AG20443 (cell line): ENCODE measurements around the gene MUC6.
"Not testable (repeated sequence)": the region's sequence is repeated elsewhere in the genome, so short reads cannot be mapped to it uniquely, and the experiment has no call there.

ENCODE experiments used
- DNase-seq: peaks from one replicate; pipeline ENCODE4 v3.0.0; 2012; ENCODE audit warnings: low spot score, mixed read lengths

MUC6 gene

DNA sequence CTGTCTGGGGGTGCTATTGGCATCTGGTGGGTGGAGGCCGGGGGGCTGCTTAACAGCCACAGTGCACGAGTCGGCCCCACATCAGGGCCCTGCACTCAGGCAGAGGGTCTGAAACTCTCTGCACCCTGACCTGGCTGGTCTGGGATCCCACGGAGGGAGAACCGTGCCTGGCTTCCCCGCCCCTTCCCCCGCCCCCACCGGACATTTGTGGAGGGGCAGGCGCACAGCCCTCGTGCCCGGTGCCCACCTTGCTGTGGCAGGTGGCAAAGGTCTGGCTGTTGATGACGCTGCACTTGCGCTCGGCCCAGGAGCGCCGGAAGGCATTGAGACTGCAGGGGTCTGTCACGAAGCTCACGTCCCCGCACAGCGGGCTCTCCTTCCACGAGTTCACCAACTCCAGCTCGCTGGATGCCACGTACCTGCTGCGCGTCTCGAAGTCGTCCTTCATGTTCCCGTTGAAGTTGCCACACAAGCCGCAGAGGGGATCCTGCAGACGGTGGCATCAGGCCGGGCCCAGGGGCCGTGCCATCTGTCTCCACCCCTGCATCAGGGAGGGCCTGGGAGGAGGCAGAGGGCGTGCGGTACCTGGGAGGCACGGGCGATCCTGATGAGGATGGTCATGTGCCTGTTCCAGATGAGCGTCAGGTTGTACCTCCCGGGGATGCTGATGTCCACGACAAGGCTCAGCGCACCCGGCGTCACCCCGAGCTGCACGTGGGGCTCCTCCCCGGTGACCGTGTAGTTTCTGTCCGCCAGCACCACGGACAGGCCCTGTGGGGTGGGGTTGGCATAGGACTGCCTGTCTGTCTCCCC is 11.7 kb downstream of the MUC6 start:
- DNase-seq: no peak

DNA sequence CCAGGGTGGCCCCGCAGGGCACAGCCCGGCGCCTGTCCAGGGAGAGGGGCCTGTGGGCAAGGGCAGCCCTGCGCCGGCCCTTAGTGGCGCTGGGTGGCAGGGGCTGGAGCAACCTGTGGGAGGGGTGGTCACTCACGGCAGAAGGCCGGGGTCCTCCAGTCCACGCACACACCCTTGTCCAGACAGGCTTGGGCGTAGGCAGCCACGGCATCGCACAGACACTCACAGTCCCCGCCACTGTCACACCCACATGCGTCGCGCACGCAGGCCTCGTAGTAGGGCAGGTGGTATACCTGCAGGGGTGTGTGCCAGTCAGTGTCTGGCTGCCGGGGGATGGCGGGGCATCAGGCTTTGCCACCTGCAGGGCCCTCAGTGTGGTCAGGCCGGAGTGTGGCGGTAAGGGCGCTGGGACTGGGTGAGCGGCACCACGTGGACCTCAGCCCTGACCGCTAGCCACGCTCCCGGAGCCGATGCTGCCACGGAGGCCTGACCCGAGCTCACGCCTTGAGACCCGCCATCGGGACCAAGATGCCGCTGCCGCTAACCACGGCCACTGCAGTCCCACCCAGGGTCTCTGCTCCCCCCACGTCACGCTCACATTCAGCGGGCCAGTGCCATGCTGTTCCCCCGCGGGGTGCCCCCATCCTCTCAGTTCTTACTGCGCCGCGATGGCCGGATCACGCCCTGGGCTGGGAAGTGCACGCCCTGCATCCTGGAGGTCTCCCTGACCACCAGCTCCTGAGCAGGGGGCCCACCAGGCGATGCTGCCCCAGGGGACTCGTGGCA is 12.5 kb downstream of the MUC6 start:
- no peak for DNase-seq

DNA sequence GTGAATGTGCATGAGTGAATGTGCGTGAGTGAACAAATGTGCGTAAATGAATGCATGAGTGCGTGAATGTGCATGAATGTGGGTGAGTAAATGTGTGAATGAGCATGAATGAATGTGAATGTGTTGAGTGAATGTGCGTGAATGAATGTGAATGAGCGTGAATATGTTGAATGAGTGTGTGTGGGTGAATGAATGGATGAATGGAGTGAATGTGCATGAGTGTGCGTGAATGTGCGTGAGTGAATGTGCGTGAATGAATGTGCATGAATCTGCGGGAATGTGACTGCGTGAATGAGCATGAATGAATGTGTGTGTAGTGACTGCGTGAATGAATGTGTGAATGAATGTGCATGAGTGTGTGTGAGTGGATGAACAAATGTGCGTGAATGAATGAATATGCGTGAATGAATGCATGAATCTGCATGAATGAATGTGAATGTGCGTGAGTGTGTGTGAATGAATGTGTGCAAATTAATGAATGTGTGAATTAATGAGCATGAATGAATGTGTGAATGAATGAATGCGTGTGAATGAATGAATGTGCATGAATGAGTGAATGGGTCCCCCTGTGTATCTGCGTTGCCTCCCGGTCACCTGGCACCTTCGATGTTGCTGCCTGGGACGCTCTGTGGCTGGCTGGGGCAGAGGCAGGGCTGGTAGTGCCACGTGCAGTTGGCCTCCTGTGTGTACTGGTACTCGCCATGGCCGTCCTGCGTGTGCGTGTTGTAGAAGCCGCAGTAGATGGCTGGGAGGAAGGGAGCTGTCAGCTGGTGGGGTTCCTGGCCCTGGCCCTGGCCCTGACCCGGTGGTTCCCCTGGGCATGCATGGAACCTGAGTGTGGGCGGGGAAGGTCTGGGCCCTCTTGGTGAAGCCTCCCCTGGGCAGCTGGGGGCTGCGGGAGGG is 13.4 kb downstream of the MUC6 start:
- DNase-seq: no peak

DNA sequence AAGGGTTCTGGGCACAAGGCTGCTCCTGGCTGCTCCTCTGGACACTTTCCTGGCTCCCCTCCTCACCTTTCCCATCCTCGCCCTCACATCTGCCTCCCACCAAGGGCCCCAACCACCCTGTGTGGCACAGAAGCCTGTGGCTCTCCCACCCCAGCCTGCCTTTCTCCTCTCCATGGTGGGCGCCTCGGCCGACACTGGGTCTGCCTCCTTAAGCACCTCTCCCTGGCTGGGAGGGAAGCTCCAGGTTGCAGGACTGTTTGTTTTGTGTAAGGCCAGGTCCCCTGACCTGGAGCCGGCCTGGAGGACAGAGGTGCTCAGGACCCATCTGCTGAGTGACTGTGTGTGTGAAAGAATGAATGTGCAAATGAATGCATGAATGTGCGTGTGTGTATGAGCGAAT is 14.1 kb downstream of the MUC6 start:
- DNase-seq: no peak

DNA sequence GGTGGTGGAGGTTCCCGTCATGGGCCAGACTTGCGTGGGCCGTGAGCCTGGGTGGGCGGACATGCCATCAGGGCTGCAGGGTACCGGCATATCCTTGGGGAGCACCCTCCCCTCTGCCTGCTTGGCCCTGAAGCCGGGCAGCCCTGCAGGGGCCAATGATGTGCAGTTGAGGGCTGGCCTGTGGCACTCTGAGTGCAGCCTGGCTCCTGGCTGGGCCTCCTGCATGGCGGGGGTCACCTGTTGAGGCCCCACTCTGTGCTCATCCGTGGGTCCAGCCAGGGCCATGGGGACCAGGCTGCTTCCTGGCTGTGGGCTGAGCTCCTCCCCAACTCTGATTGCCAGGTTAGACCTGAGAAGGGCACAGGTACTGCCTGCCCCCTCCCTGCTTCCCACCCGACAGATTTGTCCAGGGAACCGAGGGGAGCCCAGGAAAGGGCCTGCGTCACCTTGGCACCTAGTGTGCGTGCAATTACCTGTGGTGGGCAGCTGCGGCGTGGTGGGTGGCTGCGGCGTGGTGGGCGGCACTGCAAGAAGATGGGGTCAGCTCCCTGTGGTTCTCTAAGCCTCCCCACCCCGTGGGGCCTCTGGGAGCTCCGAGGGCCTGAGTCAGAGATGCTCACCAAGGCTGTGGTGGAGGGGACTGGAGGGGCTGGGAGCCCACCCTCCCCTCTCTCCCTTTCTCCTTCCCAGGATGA is 16.2 kb downstream of the MUC6 start:
- no peak for DNase-seq

DNA sequence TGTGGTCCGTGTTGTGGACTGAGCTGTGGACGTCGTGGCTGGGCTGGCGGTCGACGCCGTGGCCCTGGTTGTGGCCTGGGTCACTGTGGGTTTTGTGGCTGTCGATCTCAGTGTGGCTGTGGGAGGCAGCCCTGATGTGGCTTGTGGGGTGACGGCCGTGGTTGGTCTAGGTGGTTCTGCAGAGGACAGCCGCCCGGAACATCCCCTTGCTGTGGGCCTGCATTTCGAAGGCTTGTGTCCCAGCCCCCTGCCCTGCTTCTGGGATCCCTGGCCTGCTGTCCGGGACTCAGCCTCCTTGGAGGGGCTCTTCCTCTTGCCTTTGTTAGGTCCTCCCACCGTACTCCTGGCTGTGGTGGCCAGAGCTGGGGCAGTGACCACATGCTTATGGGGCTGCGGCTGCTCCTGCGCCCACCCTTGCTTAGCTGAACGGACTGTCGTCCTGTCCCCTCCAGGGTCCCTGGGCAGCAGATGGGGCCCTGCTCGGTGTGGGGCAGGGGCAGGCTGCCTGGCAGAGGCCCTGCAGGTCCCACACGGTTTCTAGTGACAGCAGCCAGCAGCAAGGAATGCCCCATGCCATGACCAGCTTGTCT is 17.1 kb downstream of the MUC6 start:
- DNase-seq: no peak

DNA sequence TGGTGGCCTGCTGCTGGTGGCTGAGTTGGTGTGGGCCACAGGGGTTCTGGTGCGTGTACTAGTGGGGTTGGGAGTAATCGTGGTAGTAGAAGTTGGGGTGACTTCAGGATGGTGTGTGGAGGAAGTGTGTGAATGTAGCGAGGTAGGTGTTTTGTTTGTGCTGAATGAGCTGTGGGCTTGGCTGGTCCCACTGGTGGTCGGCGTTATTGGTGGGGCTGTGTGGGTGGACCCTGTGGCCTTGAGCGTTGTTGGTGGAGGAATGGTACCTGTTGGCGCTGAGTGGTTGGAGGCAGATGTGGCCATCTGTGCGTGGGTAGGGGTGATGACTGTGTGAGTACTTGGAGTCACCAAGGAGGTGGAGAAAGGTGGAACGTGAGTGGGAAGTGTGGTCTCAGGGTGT is 18.4 kb downstream of the MUC6 start:
- DNase-seq: no peak

DNA sequence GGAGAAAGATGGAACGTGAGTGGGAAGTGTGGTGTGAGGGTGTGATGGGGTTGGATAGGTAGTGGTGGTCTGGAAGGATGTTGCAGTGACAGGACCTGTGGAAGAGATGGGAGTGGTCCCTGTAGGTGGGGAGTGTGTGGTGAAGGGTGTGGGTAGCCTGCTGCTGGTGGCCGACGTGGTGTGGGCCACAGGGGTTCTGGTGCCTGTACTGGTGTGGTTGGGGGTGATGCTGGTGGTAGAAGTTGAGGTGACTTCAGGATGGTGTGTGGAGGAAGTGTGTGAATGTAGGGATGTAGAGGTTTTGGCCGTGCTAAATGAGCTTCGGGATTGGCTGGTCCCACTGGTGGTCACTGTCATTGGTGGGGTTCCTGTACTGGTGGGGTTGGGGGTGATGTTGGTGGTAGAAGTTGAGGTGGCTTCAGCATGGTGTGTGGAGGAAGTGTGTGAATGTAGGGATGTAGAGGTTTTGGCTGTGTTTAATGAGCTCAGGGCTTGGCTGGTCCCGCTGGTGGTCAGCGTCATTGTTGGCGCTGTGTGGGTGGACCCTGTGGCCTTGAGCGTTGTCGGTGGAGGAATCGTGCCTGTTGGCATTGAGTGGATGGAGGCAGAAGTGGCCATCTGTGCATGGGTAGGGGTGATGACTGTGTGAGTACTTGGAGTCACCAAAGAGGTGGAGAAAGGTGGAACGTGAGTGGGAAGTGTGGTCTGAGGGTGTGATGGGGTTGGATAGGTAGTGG is 19.1 kb downstream of the MUC6 start:
- no peak for DNase-seq

DNA sequence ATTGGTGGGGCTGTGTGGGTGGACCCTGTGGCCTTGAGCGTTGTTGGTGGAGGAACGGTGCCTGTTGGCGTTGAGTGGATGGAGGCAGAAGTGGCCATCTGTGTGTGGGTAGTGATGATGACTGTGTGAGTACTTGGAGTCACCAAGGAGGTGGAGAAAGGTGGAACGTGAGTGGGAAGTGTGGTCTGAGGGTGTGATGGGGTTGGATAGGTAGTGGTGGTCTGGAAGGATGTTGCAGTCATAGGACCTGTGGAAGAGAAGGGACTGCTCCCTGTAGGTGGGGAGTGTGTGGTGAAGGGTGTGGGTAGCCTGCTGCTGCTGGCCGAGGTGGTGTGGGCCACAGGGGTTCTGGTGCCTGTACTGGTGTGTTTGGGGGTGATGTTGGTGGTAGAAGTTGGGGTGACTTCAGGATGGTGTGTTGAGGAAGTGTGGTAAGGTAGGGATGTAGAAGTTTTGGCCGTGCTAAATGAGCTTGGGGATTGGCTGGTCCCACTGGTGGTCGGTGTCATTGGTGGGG is 19.9 kb downstream of the MUC6 start:
- DNase-seq: not testable (repeated sequence)

DNA sequence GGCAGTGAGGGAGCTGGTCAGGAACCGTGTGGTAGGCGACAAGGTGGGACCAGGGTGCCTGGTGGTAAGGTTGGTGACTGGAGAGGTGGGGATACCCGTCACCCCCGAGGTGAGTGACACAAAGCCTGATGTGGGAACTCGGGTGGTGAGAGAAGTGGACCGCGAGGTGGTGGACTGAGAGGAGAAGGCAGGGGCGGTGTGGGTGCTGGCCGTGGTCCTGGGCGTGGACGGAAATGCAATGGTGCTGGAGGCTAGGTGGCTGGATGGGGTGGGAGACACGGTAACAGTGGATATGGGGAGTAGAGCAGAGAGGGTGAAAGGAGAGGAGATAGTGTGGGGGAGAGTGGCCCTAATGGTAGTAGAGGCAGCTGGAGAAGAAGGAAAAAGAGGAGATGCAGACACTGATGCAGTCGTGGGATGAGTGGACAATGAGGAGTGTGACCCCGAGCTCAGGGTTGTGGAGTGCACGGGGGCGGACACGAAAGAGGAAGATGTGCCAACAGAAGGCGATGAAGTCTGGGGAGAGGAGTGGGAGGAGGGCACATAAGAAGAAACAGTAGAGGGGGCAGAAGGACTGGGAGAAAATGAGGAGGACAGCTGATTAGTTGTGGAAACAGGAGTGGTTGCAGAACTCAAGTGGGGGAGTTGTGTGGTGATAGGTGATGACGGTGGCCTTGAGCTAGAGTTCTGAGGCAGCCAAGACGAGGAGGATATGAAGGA is 20.5 kb downstream of the MUC6 start:
- DNase-seq: no peak

DNA sequence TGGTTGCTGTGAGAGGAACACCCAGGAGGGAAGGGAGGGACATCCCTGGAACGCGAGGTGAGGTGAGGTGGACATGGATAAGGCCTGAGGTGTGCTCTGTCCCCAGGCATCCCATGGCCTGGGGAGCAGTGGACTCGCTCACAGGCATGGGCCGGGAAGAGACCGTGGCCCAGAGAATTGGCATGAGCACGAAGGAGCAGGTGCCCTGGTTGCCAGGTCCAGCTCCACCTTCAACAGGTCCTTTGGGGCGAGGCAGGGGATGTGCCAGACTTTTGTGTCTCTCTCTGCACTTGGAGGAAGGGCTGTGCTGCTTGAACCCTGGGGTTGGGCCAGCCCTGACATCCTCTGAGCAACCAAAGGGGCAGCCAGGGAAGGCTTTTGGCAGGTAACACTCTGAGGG is 21.5 kb downstream of the MUC6 start:
- no peak for DNase-seq

DNA sequence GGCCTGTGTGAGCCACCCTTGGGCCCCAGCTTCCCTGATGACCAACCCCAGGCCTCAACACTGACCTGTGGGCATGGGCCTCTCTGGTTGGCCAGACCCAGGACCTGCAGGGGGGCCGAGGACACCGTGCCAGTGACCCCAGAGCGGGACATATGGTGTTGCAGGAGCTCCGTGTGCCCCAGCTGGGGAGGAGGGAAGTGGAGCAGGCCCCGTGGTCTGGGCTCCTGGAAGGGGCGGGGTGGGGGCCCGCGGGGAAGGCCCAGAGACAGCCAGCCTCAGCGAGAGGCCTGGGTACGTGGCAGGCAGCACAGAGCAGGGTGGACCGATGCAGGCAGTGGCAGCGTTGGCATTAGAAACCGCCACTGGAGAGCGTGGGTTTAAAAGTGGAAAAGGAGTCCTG is 22.2 kb downstream of the MUC6 start:
- no peak for DNase-seq

DNA sequence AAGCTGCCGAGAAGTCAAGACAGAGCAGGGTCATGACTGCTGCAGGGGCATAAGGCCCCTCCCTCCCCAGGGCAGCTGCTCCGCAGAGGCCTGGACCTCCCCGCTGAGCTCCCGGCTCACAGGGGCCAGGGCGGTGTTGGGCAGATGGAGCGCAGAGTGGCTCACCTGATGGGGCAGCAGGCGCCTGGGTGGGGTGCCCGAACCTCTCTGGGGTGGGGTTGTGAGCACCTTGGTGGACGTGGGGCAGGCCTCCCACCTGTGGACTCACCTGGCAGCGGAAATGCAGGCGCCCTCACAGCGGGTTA is 22.9 kb downstream of the MUC6 start:
- DNase-seq: no peak

DNA sequence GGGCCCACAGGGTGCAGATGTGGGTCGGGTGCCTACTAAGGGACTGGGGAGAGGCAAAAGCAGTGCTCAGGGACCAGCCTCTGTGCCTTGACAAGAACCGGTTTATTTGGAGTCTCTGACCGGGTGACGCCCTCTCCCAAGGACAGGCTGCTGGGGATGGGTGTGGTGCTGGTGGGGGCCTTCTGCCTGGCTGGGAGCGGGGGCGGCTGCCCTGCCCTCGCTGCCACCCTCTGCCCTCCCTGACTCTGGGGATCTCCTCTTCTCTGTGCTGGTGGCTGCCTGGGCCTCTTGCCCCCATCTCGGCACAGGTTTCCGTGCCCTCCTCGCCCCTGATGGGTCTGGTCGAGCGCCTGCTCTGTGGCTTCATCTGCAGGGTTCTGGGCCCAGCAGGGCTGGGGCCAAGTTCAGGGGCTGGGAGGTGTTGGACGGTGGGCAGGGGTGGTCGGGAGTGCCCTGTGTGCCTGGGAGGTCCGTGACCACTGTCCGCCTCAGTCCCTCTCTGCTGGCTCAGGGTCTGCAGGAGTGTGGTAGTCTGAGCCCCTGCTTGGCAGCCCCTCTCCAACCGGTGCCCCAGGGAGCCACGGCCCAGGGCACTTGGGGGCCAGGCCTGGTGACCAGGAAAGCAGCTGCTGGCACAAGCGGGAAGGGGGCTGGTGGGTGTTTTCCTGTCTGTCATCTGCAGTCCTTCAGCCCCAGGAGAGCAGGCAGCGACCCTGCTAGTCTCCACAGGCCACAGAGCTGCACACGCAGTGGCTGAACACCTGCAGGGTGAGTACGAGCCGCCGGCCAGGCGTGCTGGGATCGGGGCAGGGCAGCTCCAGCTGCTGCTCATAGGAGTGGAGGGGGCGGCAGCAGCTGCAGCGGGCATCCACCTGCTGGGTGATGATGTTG is 23.5 kb downstream of the MUC6 start:
- DNase-seq: no peak

DNA sequence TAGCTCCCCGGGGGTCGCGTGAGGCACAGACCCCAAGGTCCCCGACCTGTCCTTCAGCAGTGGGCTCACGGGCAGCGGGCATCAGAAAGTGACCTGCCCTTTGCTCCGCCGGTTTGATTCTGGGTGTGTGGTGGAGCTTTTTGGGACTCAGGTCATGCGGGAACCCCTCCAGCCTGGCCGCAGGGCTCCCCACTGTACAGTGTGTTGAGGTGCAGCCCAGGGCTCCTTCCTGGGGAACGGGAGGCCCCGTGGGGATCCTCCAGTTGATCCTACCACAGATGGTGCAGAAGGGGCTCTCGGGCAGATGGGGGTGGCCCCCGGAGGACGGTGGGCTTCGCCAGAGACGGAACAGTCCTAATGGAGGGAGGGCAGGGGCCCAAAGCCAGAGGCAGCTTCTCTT is 24.2 kb downstream of the MUC6 start:
- no peak for DNase-seq

DNA sequence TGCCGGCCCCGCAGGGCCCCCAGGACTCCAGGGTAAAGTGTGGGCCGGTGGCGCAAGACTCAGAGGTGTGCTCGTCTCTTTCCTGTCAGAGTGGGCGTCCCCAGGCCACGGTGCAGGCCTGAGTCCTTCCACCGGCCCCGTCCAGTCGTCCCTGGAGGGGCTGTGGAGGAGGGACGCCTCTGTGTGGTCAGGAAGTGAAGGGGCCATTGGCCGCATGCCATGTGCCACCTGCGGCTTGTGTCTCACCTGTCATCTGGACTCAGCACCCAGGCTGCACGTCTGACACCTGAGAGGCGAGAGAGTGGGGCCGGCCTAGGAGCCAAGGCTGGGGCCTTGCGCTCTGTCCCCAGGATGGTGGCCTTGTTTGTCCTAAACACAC is 25.2 kb downstream of the MUC6 start:
- DNase-seq: no peak

DNA sequence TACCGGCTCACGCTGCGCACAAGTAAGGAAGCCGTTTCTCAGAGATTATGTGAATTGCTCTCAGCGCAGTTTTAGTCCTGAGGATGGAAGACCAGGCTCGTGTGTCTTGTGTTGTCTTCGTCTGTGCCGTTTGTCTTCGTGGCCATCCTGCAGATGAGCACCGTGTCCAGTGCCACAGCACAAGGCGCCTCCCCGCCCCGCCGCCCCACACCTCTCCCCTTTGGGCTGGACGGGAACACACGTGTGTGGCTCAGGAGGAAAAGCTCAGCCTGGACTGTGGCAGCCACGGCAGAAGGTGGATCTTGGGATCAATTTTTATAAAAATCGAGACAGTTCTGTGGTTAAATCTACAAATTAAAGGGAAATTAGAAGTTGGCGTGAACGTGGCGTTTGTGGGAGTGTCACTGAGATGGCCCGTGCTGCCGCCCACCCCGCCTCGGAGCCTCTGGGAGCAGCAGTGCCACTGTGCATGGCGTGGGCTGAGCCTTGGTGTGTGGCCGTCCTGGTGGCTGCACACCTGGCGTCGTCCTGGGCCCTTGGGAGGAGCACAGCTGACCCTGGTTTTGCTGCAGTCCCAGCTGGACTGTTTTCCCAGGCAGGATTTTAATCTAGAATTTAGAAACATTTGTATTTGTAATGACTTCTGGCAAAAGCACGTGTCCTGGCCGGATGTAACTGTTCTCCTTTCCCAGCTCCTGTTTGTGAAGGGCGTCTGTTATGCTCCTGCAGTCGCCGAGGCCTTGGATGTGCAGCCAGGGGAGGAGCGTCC is 25.8 kb downstream of the MUC6 start:
- no peak for DNase-seq

DNA sequence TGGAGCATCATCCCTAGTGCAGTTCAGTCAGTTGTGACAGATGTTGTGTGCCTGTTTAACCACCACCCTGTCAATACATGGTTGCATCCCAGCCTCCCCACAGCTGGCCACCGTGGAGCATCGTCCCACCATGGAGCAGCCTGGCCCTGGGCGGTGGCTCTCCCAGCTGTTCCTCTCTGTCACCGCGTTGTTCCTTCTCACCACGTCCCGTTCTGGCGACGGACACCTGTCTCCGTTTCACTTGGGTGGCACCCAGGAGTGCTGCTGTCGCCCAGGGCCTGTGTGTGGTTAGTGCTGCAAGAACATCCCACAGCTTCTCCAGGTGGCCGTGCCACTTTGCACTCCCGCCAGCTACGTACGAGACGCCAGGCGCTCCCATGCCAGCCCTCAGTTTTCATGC is 26.5 kb downstream of the MUC6 start:
- DNase-seq: no peak
